ENCODE measurements around the gene ZNF281.
"Not testable (repeated sequence)": the region's sequence is repeated elsewhere in the genome, so short reads cannot be mapped to it uniquely, and the experiment has no call there.

Gene ZNF281

DNA sequence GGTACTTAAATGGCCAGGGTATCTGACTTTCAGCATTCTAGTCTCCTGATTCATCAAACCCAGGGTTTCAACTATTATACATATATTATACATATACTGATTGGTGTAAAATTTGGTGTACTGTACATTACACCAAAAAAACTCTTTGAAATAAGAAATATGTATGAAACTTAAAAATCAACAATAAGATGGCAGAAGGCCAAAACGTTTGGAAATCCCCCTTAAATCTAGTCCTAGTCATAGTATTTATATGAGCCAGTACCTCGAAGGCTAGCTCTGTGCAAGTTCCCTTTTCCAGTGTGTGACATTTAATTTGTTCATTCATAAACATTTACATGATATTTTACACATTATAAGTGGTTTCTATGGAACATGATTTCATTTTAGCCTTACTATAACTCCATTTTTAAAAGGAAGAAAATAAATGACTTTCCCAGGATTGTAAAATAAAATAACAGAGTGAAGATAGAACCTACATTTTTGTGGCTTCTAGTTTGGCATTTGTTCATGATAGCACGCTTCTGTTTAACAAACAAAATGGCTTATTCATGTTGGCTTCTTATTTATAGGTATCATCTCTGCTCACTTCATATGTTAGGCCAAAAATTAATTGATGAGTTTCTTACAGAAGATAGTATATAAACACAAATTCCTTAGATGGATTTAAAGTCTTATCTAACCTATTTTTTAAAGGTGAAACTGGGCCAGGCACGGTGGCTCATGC, 18.8 kb upstream of the ZNF281 start:
- no peak for DNase-seq

GRCh38 chr1:200427744-200428143, 17.9 kb upstream of the ZNF281 start:
- no peak for DNase-seq

DNA sequence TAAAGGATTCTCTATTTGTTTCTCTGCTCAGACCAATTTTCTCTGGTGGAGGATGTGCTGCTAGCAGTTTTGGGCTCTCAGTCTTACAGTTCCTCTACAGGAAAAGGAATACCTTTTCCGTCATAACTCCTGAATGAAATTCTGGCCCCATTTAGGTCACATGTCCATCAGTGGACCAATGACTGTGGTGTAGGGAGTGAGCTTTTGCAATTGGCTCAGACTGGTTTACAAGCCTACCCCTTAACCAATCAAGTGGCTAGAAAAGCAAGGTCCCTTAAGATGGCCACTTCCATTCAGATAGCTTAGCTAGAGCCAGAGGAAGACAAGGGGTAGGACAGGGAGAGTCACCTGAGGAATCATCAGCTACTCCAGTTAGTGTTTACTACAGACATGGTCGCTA, 16.4 kb upstream of the ZNF281 start:
- no peak for DNase-seq

DNA sequence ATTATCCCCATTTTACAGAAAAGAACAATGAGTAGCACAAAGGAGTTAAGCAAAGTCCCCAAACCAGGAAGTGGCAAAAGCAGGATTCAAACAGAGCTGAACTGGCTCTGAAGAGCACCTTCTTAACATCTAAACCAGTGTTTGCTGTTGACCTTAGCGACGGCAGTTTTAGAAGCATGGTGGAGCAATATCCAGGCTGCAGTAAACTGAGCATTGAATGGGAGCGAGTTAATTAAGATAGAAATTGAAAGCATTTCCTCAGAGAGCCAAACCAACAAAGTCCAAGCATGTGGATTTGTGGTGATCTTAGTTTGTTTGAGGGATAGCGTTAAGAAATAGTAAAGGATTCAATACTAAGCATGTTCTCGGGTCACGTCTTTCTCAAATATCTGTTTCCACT, 13.4 kb upstream of the ZNF281 start:
- DNase-seq, result no peak

GRCh38 chr1:200422211-200422610, 12.4 kb upstream of the ZNF281 start:
- DNase-seq, result no peak

GRCh38 chr1:200415789-200416593, 6.2 kb upstream of the ZNF281 start:
- DNase-seq, result no peak

- DNase-seq, result no peak
Measured at GRCh38 chr1:200415227-200415626, 5.4 kb upstream of the ZNF281 start.

- DNase-seq, result no peak
Measured at GRCh38 chr1:200414657-200415056, 4.8 kb upstream of the ZNF281 start.

DNA sequence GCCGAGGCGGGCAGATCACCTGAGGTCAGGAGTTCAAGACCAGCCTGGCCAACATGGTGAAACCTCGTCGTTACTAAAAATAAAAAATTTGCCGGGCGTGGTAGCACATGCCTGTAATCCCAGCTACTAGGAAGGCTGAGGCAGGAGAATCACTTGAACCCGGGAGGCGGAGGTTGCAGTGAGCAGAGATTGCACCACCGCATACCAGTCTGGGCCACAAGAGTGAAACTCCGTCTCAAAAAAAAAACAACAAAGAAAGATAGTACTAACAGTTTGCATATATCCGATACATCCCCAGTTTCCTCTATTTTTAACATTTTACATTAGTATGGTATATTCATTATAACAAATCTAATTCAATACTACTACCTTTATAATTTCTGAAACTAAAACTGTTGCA, 3.9 kb upstream of the ZNF281 start:
- not testable (repeated sequence) for DNase-seq

DNA sequence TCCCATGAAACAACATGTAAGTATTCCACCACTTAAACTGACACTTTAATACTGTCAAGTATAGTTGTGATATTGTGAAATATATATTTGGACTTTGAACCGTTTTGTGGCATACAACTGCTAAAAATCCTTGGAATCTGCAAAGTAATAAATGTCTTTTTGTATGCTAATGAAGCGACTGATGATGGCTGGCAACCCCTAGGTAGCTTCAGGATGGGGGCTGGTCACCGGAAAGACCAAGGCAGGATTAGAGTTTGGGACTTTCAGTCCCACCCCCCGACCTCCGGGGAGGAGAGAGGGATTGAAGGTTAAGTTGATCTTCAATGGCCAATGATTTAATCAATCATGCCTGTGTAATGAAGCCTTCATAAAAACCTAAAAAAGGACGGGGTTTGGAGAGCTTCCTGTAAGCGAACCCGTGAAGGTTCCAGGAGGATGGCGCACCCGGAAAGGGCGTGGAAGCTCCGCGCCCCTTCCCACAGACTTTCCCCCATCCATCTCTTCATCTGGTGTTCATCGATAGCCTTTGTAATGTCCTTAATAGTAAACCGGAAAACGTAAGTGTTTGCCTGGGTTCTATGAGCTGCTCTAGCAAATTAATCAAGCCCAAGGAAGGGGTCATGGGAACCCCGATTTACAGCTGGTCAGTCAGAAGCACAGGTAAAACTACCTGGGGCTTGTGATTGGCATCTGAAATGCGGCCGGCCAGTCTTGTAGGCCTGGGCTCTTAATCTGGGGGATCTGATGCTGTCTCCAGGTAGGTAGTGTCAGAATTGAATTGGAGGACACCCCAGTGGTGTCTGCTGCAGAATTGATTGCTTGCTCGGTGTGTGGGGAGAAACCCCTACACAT, 1.8 kb upstream of the ZNF281 start:
- no peak for DNase-seq

GRCh38 chr1:200410566-200410878, 686 bp upstream of the ZNF281 start:
- no peak for DNase-seq

GRCh38 chr1:200409203-200409760, 554 bp downstream of the ZNF281 start:
- DNase-seq, result peak; percentile 40

DNA sequence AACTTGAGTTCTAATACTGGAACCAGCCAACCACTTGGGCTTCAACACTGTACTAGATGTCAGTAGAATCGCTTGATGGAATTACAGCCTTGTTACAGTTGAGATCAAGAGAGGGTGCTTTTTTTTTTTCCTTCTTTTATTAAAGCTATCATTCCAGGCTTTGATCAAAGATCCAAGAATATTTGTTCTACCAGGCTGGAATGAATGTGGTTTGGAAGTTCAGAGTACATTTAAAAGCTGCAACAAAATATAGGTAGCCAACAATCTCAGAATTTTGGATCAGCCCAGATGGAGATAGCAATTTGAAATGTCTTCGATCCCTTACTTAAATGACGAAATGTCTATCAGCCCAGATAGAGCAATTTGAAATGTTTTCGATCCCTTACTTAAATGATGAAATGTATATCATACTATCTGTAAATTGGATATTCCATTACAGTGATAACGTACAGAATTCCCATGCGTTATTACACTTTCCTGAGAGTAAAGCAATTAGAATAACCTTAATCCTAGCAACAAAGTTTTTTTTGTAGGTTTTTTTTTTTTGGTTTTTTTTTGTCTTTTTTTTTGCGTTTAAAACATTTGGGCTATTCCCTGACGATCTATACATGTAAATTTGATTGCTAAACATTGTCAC, 3.6 kb downstream of the ZNF281 start:
- DNase-seq, result no peak

DNA sequence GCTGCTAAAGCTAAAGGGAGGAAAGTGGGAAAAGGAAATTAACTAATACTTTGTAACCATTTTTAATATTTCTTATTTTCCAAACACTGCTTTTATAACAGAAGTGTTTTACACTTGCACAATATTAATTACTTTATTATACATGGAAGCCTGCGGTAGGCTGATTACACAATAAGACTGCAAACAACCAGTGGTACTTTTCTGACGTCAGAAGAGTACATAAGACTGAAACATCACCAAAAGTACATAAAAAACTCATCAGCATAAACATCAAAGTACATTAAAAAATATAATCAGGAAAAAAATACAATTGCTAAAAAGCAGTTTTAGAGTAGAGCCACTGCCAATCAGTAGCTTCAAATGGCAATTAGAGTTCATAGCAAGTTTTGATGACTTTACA, 4.6 kb downstream of the ZNF281 start:
- no peak for DNase-seq

DNA sequence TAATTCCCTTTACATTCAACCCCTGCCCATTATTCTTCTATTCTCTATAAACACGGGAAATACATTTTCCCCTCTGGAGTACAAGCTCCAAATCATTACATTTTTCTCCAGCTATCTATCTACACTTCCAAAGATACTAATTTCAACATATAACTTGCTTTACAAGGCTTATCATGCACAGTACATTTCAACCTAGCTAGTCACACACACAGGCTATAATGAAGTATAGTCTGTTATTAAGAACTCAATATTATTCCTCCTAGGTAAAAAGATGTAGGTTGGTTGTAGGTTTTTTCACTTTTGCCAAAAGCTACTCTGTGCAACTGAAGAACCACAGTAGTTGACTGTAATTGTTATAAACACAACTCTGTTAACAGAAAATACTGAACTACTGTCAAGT, 8.1 kb downstream of the ZNF281 start:
- DNase-seq, result no peak

GRCh38 chr1:200401263-200401662, 8.6 kb downstream of the ZNF281 start:
- no peak for DNase-seq

DNA sequence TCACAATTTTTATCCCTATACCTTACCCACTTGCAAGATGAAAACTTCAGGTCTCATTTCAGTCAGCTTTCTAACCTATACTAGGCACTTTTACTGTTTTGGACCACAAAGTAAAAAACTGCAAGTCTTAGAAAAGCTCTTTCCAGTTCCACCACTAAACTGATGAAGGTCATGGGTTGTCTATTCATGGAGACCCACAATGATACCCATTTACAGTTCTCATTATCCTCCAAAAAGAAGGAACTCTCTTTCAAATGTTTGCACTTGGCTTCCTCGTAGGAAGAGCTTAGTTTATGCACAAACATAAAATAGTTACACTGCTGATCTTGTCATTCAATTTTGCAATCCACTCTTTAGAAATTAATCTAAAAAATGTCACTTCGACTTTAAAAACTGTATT, 9.3 kb downstream of the ZNF281 start:
- no peak for DNase-seq

DNA sequence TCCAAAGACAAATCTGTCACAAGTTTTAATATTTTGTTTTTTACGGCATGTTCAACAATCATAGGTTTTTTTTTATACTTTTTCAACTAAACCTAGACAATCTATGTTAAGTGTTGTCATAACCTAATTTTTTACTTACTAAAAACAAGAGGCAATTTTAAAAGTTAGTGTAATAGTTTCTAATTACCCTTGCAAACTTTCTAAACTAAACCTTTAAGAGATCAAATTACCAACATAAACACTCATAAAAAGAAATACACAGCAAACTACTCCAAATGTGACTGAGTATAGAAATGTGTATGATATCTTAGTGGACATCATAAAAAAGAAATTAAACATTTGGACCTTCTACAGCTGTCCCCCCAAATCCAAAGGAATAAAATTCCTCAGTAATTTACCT, 10.0 kb downstream of the ZNF281 start:
- no peak for DNase-seq

GRCh38 chr1:200398373-200398772, 11.5 kb downstream of the ZNF281 start:
- no peak for DNase-seq

- DNase-seq, result no peak
Measured at GRCh38 chr1:200392625-200393185, 17.1 kb downstream of the ZNF281 start.

- DNase-seq, result no peak
Measured at GRCh38 chr1:200391747-200392146, 18.1 kb downstream of the ZNF281 start.

DNA sequence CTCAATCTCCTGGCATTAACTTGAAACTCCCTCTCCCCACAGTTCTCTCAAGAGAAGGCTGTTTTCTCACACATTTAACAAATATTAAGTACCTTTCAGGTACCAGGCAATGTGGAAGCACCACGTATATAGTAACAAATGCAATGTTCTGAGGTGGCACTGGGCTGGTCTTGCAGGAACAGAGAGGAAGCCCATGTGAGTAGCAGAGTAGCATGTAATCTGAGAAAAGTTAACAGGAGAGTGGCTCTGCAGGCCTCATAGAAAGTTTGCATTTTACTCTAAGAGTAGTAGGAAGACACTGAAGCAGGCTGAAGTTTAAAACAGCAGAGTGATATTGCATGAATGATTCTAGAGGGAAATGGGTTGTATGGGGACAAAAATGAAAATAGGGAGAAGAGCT, 21.0 kb downstream of the ZNF281 start:
- no peak for DNase-seq

GRCh38 chr1:200386416-200386815, 23.4 kb downstream of the ZNF281 start:
- DNase-seq, result no peak

All from activated CD4-positive, alpha-beta T cell treated with anti-CD3 and anti-CD28 coated beads, Interleukin-2, amount 50 U/mL, for 1 hour (primary cell).